ENCODE data around the gene TRIM7. TPM values are rescaled to one million over a fixed set of nuclear protein-coding genes. Genes with fewer than 3 reads are reported as not detected.

TRIM7 gene
- total RNA-seq, 1 donor from 2014 or later, result 4.4 TPM

GRCh38 chr5:181198905-181199519 lies 6.0 kb downstream of the TRIM7 start:
- TF ChIP-seq CTCF (IDR thresholded peaks at IDR 0.05; ENCODE audit: insufficient read depth, low read length, poor library complexity, severe bottlenecking), result no peak
- DNase-seq (ENCODE audit: low read depth), result no peak
- Histone ChIP-seq H3K27me3 (ENCODE audit: control insufficient read depth, insufficient read depth, low read length) (peaks cover 6% of the 10 kb centered on the region), H3K36me3 (ENCODE audit: control insufficient read depth, insufficient read depth, low read length) (no peaks in the 10 kb centered on the region), H3K4me3 (ENCODE audit: low read depth, low read length) (no peak overlapping the region)

DNA sequence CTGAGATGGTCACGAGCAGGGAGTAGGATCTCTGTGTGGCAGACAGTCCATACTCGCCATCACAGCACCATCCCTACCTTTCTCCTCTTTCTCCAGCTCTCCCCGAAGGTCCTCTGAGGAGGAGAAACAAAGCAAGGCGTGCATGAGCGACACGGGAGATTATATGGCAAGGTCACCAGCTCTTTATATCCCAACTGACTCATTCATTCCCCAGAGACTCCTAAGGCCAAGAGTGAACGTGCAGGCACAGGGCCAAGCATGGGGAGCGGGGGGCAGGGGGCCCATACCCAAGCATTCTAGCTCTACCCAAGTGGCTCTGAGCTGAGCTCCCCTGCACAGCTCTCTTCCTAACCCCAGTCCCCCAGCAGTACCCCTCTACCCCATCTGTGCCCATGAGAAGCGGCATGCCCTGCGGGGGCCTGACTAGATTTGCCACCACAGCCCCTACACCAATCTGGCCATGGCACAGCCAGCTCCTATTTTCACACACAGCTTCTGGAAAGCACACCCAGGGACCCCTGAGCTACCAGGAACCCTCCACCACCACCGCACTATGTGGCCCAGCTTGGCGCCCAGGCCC lies 6.8 kb downstream of the TRIM7 start:
- Histone ChIP-seq H3K27me3 (ENCODE audit: control insufficient read depth, insufficient read depth, low read length) (no peaks in the 10 kb centered on the region), H3K36me3 (ENCODE audit: control insufficient read depth, insufficient read depth, low read length) (no peaks in the 10 kb centered on the region), H3K4me3 (ENCODE audit: low read depth, low read length) (no peak overlapping the region)
- no peak for TF ChIP-seq CTCF (IDR thresholded peaks at IDR 0.05; ENCODE audit: insufficient read depth, low read length, poor library complexity, severe bottlenecking)
- no peak for DNase-seq (ENCODE audit: low read depth)

GRCh38 chr5:181197326-181197951 lies 7.6 kb downstream of the TRIM7 start:
- no peak for DNase-seq (ENCODE audit: low read depth)
- no peak overlapping the region for H3K4me3 ChIP-seq (ENCODE audit: low read depth, low read length)
- TF ChIP-seq CTCF (IDR thresholded peaks at IDR 0.05; ENCODE audit: insufficient read depth, low read length, poor library complexity, severe bottlenecking), result no peak
- no peaks in the 10 kb centered on the region for H3K36me3 ChIP-seq (ENCODE audit: control insufficient read depth, insufficient read depth, low read length)
- H3K27me3 ChIP-seq (ENCODE audit: control insufficient read depth, insufficient read depth, low read length), result no peaks in the 10 kb centered on the region

DNA sequence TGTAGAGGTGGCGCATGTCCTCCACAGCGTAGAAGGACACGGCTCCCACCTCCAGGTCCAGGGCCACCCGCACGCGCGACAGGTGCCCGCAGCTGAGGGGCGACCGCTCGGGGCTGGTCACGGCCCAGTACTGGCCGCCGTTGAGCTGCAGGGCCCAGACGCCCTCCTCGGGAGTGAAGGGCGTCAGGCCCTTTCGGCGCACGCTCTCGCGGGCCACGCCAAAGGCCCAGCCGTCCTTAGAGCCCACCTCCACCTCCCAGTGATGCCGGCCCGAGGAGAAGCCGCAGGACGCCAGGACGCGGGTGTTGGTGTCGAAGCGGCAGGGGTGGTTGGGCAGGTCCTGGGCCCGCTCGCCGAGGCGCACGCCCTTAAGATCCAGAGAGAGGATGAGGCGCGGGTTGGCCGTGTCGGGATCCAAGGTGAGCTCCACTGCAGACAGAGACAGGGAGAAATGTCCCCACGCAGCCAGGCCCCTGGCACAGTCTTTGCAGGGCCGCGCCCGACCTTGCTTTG lies 9.7 kb downstream of the TRIM7 start:
- no peak for DNase-seq (ENCODE audit: low read depth)
- Histone ChIP-seq H3K36me3 (ENCODE audit: control insufficient read depth, insufficient read depth, low read length) (no peaks in the 10 kb centered on the region), H3K27me3 (ENCODE audit: control insufficient read depth, insufficient read depth, low read length) (no peaks in the 10 kb centered on the region), H3K4me3 (ENCODE audit: low read depth, low read length) (no peak overlapping the region)
- TF ChIP-seq CTCF (IDR thresholded peaks at IDR 0.05; ENCODE audit: insufficient read depth, low read length, poor library complexity, severe bottlenecking), result no peak

DNA sequence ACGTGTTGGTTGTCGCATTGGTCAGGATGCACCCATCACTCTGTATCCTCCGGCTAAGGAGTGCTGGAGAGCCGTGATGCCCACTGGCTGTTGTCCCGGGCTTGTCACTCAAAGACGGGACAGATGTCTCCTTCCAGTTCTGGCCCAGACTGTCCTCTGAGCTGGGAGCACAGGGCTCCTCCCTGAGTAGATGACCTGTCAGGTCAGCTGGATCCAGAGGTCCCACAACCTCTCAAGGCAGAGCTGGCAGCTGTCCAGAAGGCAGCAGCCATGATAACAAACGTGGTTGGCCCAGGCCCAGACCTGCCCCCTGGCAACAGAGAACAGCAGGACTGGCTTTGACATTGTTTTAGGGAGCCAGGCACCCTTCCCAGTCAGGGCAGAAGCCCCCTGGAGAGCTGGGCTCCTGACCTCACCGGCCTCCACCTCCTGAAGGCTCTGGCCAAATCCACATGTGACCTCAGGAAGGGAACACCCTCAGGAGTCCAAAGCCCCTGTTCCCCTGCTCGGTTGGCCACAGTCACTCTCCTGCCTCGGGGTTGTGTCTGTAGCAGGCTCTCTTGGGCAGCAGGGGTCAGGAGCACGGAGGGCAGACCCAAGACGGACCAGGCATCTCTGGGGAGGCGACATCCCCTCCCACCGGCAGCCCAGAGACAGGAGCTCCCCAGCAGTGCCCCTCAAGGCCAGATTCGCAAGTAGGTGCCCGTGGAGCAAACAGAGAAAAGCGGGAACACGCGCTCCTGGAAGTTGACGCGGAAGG lies 10.3 kb downstream of the TRIM7 start:
- no peak for DNase-seq (ENCODE audit: low read depth)
- Histone ChIP-seq H3K27me3 (ENCODE audit: control insufficient read depth, insufficient read depth, low read length) (no peaks in the 10 kb centered on the region), H3K36me3 (ENCODE audit: control insufficient read depth, insufficient read depth, low read length) (no peaks in the 10 kb centered on the region), H3K4me3 (ENCODE audit: low read depth, low read length) (no peak overlapping the region)
- TF ChIP-seq CTCF (IDR thresholded peaks at IDR 0.05; ENCODE audit: insufficient read depth, low read length, poor library complexity, severe bottlenecking), result no peak

Data from kidney epithelial cell (primary cell).